ENCODE data around the gene SPECC1L. TPM values are rescaled to one million over a fixed set of nuclear protein-coding genes. Genes with fewer than 3 reads are reported as not detected.
"Not testable (repeated sequence)": the region's sequence is repeated elsewhere in the genome, so short reads cannot be mapped to it uniquely, and the experiment has no call there.

Gene SPECC1L
- polyA plus RNA-seq, 2 donors = 11.0 to 11.4 TPM

GRCh38 chr22:24233235-24233634 lies 37.4 kb upstream of the SPECC1L start:
- H3K27ac ChIP-seq (ENCODE audit: low read depth in 2 of 2, low read length in 1 of 2) = no peak overlapping the region
- H3K36me3 ChIP-seq (ENCODE audit: control insufficient read depth in 2 of 2, insufficient read depth in 2 of 2, low read length in 1 of 2) = no peaks in the 10 kb centered on the region
- 93 to 94% methylated on average over 13 of the region's 13 CpGs for WGBS, 2 donors

GRCh38 chr22:24233816-24234215 lies 36.8 kb upstream of the SPECC1L start:
- Histone ChIP-seq H3K36me3 (ENCODE audit: control insufficient read depth in 2 of 2, insufficient read depth in 2 of 2, low read length in 1 of 2) (no peaks in the 10 kb centered on the region), H3K27me3 (ENCODE audit: control insufficient read depth in 1 of 2, insufficient read depth in 2 of 2, low read length in 2 of 2) (no peaks in the 10 kb centered on the region), H3K4me1 (ENCODE audit: control insufficient read depth in 2 of 2, insufficient read depth in 2 of 2, low read length in 1 of 2) (no peaks in the 10 kb centered on the region), H3K9me3 (ENCODE audit: control insufficient read depth in 2 of 2, insufficient read depth in 1 of 2, low read depth in 1 of 2, low read length in 1 of 2) (no peaks in the 10 kb centered on the region), H3K4me3 (ENCODE audit: low read depth in 1 of 2, low read length in 2 of 2) (no peak overlapping the region), H3K27ac (ENCODE audit: low read depth in 2 of 2, low read length in 1 of 2) (no peak overlapping the region)
- WGBS, 2 donors = 89 to 94% methylated on average over 14 of the region's 14 CpGs

More at GRCh38 chr22:24233235-24233634, 37.4 kb upstream of the SPECC1L start:
- no peaks in the 10 kb centered on the region for H3K27me3 ChIP-seq (ENCODE audit: control insufficient read depth in 1 of 2, insufficient read depth in 2 of 2, low read length in 2 of 2)
- no peak overlapping the region for H3K4me3 ChIP-seq (ENCODE audit: low read depth in 1 of 2, low read length in 2 of 2)
- no peaks in the 10 kb centered on the region for H3K9me3 ChIP-seq (ENCODE audit: control insufficient read depth in 2 of 2, insufficient read depth in 1 of 2, low read depth in 1 of 2, low read length in 1 of 2)
- no peaks in the 10 kb centered on the region for H3K4me1 ChIP-seq (ENCODE audit: control insufficient read depth in 2 of 2, insufficient read depth in 2 of 2, low read length in 1 of 2)

- H3K4me1 ChIP-seq (ENCODE audit: control insufficient read depth in 2 of 2, insufficient read depth in 2 of 2, low read length in 1 of 2) = no peaks in the 10 kb centered on the region
- no peak overlapping the region for H3K4me3 ChIP-seq (ENCODE audit: low read depth in 1 of 2, low read length in 2 of 2)
- no peak overlapping the region for H3K27ac ChIP-seq (ENCODE audit: low read depth in 2 of 2, low read length in 1 of 2)
- no peaks in the 10 kb centered on the region for H3K9me3 ChIP-seq (ENCODE audit: control insufficient read depth in 2 of 2, insufficient read depth in 1 of 2, low read depth in 1 of 2, low read length in 1 of 2)
- H3K36me3 ChIP-seq (ENCODE audit: control insufficient read depth in 2 of 2, insufficient read depth in 2 of 2, low read length in 1 of 2) = no peaks in the 10 kb centered on the region
- H3K27me3 ChIP-seq (ENCODE audit: control insufficient read depth in 1 of 2, insufficient read depth in 2 of 2, low read length in 2 of 2) = no peaks in the 10 kb centered on the region
- 82 to 88% methylated on average over 4 of the region's 4 CpGs for WGBS, 2 donors
These were observed 35.3 kb upstream of the SPECC1L start for GRCh38 chr22:24235315-24235714.

DNA sequence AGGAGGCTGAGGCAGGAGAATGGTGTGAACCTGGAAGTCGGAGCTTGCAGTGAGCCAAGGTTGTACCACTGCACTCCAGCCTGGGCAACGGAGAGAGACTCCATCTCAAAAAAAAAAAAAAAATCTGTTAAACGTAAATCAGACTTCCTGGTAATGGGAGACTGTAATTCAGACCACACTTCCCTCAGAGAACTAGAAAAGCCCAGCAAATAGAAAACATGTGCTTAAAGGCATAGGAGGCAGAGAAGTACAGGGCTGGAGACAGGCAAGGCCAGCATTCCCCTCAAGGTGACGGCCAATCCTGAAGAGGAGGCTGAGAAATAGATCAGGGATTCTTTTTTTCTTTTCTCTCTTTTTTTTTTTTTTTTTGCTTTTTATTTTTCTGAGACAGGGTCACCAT lies 34.0 kb upstream of the SPECC1L start:
- H3K27me3 ChIP-seq (ENCODE audit: control insufficient read depth in 1 of 2, insufficient read depth in 2 of 2, low read length in 2 of 2) = no peaks in the 10 kb centered on the region
- no peaks in the 10 kb centered on the region for H3K9me3 ChIP-seq (ENCODE audit: control insufficient read depth in 2 of 2, insufficient read depth in 1 of 2, low read depth in 1 of 2, low read length in 1 of 2)
- 75 to 82% methylated on average over 4 of the region's 4 CpGs for WGBS, 2 donors
- H3K36me3 ChIP-seq (ENCODE audit: control insufficient read depth in 2 of 2, insufficient read depth in 2 of 2, low read length in 1 of 2) = no peaks in the 10 kb centered on the region
- no peak overlapping the region for H3K4me3 ChIP-seq (ENCODE audit: low read depth in 1 of 2, low read length in 2 of 2)
- H3K4me1 ChIP-seq (ENCODE audit: control insufficient read depth in 2 of 2, insufficient read depth in 2 of 2, low read length in 1 of 2) = no peaks in the 10 kb centered on the region
- H3K27ac ChIP-seq (ENCODE audit: low read depth in 2 of 2, low read length in 1 of 2) = no peak overlapping the region

DNA sequence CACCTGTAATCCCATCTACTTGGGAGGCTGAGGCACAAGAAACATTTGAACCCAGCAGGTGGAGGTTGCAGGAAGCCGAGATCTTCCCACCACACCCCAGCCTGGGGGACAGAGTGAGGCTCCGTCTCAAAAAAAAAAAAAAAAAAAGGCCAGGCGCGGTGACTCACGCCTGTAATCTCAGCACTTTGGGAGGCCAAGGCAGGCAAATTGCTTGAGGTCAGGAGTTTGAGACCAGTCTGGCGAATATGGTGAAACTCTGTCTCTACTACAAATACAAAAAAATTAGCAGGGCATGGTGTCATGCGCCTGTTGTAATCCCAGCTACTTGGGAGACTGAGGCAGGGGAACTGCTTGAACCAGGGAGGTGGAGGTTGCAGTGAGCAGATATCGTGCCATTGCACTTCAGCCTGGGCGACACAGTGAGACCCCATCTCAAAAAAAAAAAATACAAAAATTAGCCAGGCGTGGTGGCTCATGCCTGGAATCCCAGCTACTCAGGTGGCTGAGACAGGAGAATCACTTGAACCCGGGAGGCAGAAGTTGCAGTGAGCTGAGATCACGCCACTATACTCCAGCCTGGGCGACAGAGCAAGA lies 32.4 kb upstream of the SPECC1L start:
- WGBS, 2 donors = 81 to 89% methylated on average over 13 of the region's 13 CpGs
- not testable (repeated sequence) for H3K27ac ChIP-seq (ENCODE audit: low read depth in 2 of 2, low read length in 1 of 2); H3K9me3 ChIP-seq (ENCODE audit: control insufficient read depth in 2 of 2, insufficient read depth in 1 of 2, low read depth in 1 of 2, low read length in 1 of 2); H3K27me3 ChIP-seq (ENCODE audit: control insufficient read depth in 1 of 2, insufficient read depth in 2 of 2, low read length in 2 of 2); H3K4me1 ChIP-seq (ENCODE audit: control insufficient read depth in 2 of 2, insufficient read depth in 2 of 2, low read length in 1 of 2); H3K36me3 ChIP-seq (ENCODE audit: control insufficient read depth in 2 of 2, insufficient read depth in 2 of 2, low read length in 1 of 2); H3K4me3 ChIP-seq (ENCODE audit: low read depth in 1 of 2, low read length in 2 of 2)

GRCh38 chr22:24240381-24240780 lies 30.2 kb upstream of the SPECC1L start:
- H3K27ac ChIP-seq (ENCODE audit: low read depth in 2 of 2, low read length in 1 of 2) = no peak overlapping the region
- no peaks in the 10 kb centered on the region for H3K27me3 ChIP-seq (ENCODE audit: control insufficient read depth in 1 of 2, insufficient read depth in 2 of 2, low read length in 2 of 2)
- H3K36me3 ChIP-seq (ENCODE audit: control insufficient read depth in 2 of 2, insufficient read depth in 2 of 2, low read length in 1 of 2) = no peaks in the 10 kb centered on the region
- H3K4me3 ChIP-seq (ENCODE audit: low read depth in 1 of 2, low read length in 2 of 2) = no peak overlapping the region
- H3K9me3 ChIP-seq (ENCODE audit: control insufficient read depth in 2 of 2, insufficient read depth in 1 of 2, low read depth in 1 of 2, low read length in 1 of 2) = no peaks in the 10 kb centered on the region
- H3K4me1 ChIP-seq (ENCODE audit: control insufficient read depth in 2 of 2, insufficient read depth in 2 of 2, low read length in 1 of 2) = no peaks in the 10 kb centered on the region
- 87 to 89% methylated on average over 6 of the region's 6 CpGs for WGBS, 2 donors

DNA sequence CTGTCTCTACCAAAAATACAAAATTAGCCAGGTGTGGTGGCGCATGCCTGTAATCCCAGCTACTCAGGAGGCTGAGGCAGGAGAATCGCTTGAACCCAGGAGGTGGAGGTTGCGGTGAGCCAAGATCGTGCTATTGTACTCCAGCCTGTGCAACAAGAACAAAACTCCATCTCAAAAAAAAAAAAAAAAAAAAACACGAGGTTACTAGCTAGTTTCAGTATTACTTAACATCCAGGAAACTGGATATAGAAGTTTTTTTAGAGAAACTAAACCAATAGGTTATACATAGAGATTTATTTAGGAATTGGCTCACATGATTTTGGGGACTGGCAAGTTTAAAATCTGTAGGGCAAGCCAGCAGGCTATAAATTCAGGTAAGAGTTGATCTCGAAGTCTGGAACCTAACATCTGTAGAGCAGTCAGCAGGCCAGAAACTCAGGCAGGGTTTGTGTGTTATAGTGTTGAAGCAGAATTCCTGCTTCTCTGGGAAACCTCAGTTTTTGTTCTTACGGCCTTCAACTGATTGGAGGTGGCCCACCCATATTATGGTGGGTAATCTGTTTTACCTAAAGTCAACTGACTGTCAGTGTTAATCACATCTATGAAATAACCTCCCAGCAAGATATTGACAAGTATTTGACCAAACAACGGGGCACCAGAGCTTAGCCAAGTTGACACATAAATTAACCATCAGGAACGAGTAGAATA lies 29.5 kb upstream of the SPECC1L start:
- not testable (repeated sequence) for H3K4me3 ChIP-seq (ENCODE audit: low read depth in 1 of 2, low read length in 2 of 2); H3K9me3 ChIP-seq (ENCODE audit: control insufficient read depth in 2 of 2, insufficient read depth in 1 of 2, low read depth in 1 of 2, low read length in 1 of 2); H3K27me3 ChIP-seq (ENCODE audit: control insufficient read depth in 1 of 2, insufficient read depth in 2 of 2, low read length in 2 of 2); H3K4me1 ChIP-seq (ENCODE audit: control insufficient read depth in 2 of 2, insufficient read depth in 2 of 2, low read length in 1 of 2); H3K27ac ChIP-seq (ENCODE audit: low read depth in 2 of 2, low read length in 1 of 2); H3K36me3 ChIP-seq (ENCODE audit: control insufficient read depth in 2 of 2, insufficient read depth in 2 of 2, low read length in 1 of 2)
- 81 to 82% methylated on average over 9 of the region's 9 CpGs for WGBS, 2 donors

GRCh38 chr22:24243417-24243816 lies 27.2 kb upstream of the SPECC1L start:
- not testable (repeated sequence) for H3K27me3 ChIP-seq (ENCODE audit: control insufficient read depth in 1 of 2, insufficient read depth in 2 of 2, low read length in 2 of 2); H3K4me3 ChIP-seq (ENCODE audit: low read depth in 1 of 2, low read length in 2 of 2); H3K4me1 ChIP-seq (ENCODE audit: control insufficient read depth in 2 of 2, insufficient read depth in 2 of 2, low read length in 1 of 2); H3K36me3 ChIP-seq (ENCODE audit: control insufficient read depth in 2 of 2, insufficient read depth in 2 of 2, low read length in 1 of 2); H3K9me3 ChIP-seq (ENCODE audit: control insufficient read depth in 2 of 2, insufficient read depth in 1 of 2, low read depth in 1 of 2, low read length in 1 of 2)
- WGBS, 2 donors = 55 to 78% methylated on average over 3 of the region's 3 CpGs
- peak overlapping the region in 1 of 2 donors; percentile 3 for H3K27ac ChIP-seq (ENCODE audit: low read depth in 2 of 2, low read length in 1 of 2)

DNA sequence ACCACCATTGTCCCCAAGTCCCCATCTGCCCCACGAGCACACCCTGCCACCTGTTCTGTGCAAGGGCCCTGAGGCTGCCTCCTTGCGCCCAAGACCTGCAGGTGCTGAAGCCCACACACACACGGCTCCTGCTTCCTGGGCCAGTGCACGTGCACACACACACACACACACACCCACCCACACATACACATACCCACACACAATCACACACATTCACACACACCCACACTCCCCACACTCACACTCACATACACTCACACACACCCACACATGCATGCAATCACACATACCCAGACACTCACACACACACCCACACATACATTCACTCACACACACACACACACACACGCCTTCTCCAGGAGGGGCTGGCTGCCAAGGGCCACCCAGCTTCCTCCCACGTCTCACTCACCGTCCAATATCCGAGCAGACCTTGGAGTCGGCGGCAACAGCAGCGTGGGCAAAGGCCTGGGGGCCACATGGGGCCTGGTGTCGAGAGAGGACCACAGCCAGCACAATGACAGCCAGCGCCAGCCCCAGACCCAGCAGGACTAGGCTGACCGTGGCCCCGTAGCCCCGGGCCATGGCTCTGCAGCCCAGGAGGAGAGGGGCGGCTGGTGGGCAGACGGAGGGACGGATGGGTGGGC lies 26.4 kb upstream of the SPECC1L start:
- H3K4me1 ChIP-seq (ENCODE audit: control insufficient read depth in 2 of 2, insufficient read depth in 2 of 2, low read length in 1 of 2) = peaks cover 0 to 6% of the 10 kb centered on the region in 2 donors
- H3K4me3 ChIP-seq (ENCODE audit: low read depth in 1 of 2, low read length in 2 of 2) = peak overlapping the region in 1 of 2 donors; percentile 25
- no peaks in the 10 kb centered on the region for H3K36me3 ChIP-seq (ENCODE audit: control insufficient read depth in 2 of 2, insufficient read depth in 2 of 2, low read length in 1 of 2)
- H3K9me3 ChIP-seq (ENCODE audit: control insufficient read depth in 2 of 2, insufficient read depth in 1 of 2, low read depth in 1 of 2, low read length in 1 of 2) = no peaks in the 10 kb centered on the region
- WGBS, 2 donors = 51 to 55% methylated on average over 19 of the region's 19 CpGs
- peak overlapping the region in 1 of 2 donors; percentile 27 for H3K27ac ChIP-seq (ENCODE audit: low read depth in 2 of 2, low read length in 1 of 2)
- no peaks in the 10 kb centered on the region for H3K27me3 ChIP-seq (ENCODE audit: control insufficient read depth in 1 of 2, insufficient read depth in 2 of 2, low read length in 2 of 2)
